ENCODE results near the gene CAPZB.

DNA sequence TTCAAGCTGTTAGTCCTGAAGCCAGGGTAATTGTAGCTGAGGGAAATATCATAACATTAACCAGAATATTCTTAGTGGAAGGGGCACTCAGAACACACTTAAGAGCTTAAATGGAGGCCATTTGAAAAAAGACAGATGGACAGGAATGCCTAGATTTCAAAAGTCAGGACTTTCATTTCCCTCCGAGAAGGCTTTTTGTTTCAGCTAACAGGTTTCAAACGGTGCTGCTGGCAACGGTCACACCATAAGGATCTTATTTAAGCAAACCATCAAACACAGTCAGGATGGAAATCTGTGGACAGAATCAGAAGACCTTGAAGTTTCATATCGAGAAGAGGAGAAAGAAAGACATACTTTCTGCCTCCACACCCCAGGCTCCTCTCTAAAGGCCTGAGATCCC is 103.1 kb downstream of the CAPZB start:
- TF ChIP-seq POLR2A (IDR thresholded peaks at IDR 0.05), result no peak
- TF ChIP-seq, protein P1, sequence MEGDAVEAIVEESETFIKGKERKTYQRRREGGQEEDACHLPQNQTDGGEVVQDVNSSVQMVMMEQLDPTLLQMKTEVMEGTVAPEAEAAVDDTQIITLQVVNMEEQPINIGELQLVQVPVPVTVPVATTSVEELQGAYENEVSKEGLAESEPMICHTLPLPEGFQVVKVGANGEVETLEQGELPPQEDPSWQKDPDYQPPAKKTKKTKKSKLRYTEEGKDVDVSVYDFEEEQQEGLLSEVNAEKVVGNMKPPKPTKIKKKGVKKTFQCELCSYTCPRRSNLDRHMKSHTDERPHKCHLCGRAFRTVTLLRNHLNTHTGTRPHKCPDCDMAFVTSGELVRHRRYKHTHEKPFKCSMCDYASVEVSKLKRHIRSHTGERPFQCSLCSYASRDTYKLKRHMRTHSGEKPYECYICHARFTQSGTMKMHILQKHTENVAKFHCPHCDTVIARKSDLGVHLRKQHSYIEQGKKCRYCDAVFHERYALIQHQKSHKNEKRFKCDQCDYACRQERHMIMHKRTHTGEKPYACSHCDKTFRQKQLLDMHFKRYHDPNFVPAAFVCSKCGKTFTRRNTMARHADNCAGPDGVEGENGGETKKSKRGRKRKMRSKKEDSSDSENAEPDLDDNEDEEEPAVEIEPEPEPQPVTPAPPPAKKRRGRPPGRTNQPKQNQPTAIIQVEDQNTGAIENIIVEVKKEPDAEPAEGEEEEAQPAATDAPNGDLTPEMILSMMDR (IDR thresholded peaks at IDR 0.05), result no peak

Data from lower leg skin (tissue), 3 donors.